Suprapubic skin (tissue), 4 donors: ENCODE measurements around the gene STX2.

Experiments used
- EP300 ChIP-seq: sonication (generic); formaldehyde crosslinking; IDR thresholded peaks from one replicate; pipeline ENCODE4 v1.6.1; 2017; ENCODE audit warnings: antibody characterized with exemption
- POLR2A ChIP-seq, 2 donors: fragments of 450-650 bp; IDR thresholded peaks; one replicate each; pipeline ENCODE4 v1.6.1; 2017; ENCODE audit warnings: antibody characterized with exemption in 2 of 2, mild to moderate bottlenecking in 2 of 2, moderate library complexity in 2 of 2
- POLR2AphosphoS5 ChIP-seq, 3 donors: sonication (generic); formaldehyde crosslinking; IDR thresholded peaks; one replicate each; pipeline ENCODE4 v1.6.1; 2017; ENCODE audit warnings: antibody characterized with exemption in 3 of 3
- TF ChIP-seq, protein P1 (sequence below), 2 donors: fragments of 200-600 bp in 1 of 2; fragments of 450-650 bp in 1 of 2; sonication (generic) in 1 of 2; IDR thresholded peaks; one replicate each; pipeline ENCODE4 v1.5.1; 2016 to 2019; ENCODE audit warnings: antibody characterized with exemption in 2 of 2, mild to moderate bottlenecking in 1 of 2, moderate library complexity in 1 of 2

DNA sequence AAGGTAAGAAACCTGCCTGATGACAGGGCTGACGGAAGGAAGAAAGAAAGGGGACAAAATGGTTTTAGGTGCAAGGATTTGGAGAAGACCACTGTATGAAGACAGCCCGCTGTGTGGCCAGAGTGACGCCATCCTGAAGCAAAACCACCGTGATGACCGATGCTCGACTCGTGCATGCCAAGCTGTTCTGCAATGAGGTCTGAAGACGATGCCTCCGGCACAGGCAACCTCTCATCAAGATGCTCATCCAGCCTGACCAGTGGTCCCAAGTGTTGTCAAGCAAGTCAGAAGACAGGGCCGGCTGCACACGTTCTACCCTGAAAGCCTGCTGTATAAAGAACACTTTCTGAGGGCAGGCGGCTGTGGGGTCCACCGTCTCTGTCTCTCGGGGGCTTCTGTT is 34.8 kb downstream of the STX2 start:
- TF ChIP-seq POLR2A (IDR thresholded peaks at IDR 0.05) (no peak), EP300 (no peak), POLR2AphosphoS5 (IDR thresholded peaks at IDR 0.05) (no peak)
- TF ChIP-seq, protein P1, sequence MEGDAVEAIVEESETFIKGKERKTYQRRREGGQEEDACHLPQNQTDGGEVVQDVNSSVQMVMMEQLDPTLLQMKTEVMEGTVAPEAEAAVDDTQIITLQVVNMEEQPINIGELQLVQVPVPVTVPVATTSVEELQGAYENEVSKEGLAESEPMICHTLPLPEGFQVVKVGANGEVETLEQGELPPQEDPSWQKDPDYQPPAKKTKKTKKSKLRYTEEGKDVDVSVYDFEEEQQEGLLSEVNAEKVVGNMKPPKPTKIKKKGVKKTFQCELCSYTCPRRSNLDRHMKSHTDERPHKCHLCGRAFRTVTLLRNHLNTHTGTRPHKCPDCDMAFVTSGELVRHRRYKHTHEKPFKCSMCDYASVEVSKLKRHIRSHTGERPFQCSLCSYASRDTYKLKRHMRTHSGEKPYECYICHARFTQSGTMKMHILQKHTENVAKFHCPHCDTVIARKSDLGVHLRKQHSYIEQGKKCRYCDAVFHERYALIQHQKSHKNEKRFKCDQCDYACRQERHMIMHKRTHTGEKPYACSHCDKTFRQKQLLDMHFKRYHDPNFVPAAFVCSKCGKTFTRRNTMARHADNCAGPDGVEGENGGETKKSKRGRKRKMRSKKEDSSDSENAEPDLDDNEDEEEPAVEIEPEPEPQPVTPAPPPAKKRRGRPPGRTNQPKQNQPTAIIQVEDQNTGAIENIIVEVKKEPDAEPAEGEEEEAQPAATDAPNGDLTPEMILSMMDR (IDR thresholded peaks at IDR 0.05): no peak
